T-helper 2 cell treated with Interferon-gamma antibody and Interleukin-4, amounts not matched to agents 100 ng/mL and 5 ng/mL, for 36 hours (primary cell): Measurements from ENCODE around the gene TTC22. TPM values are rescaled to one million over a fixed set of nuclear protein-coding genes. Genes with fewer than 3 reads are reported as not detected.

Experiments
- intact Hi-C: fragments of 100-400 bp; cut with micrococcal nuclease; formaldehyde crosslinking; loops from one replicate; pipeline ENCODE4 v1.15.1; 2023
- total RNA-seq: library from RNA; stranded (reverse); gene quantifications from 2 replicates; pipeline ENCODE4 v1.2.3, GENCODE V29; 2022

TTC22 gene
- 4.5 and 4.6 TPM in 2 replicates for total RNA-seq

DNA sequence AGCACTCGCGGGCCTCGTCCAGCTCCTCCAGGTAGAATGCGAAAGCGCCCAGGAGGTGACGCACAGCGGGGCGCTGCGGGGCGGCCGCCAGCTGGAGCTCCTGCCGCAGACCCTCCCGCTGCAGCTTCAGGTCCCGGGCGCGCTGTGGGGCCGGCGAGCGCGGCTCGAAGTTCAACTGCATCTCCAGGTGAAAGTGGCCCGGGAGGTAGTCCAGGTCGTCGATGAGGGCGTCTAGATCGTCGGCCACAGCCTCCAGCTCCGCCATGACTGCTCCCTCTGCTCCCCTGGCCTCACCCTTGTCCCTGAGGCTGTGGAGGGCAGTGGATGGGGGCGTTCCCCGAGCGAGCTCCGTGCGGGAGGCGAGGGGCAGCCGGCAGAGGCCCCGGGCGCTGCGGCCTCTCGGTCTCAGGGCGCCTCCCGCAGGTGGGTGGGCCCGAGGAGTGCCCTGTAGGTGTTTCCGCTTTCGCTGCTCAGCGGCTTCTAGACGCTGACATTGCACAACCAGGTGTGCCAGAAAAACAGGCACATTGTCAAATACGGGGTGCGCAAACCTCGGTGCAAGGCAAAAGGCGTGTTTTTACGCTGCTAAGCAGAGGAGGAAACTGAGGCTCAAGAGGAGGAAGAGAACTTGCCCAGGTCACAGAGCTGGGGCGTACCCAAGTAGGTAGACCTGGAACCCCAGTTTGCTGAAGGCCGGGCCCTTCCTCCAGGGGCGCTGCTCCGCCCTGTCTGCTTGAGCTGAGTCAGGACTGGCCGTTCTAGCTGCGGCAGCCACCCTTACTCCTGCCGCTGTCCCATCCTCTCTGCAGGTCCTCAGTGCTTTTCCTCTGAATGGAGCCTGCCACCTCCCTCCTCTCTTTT is at the start of gene TTC22:
Gene TTC22, minus strand, starts transcription at position 425 of the 861 bp plus-strand sequence. Its CDS starts 160 bp downstream, at position 265.
- intact Hi-C loops: loop anchor here (1.0 to 10.0 kb wide), 5 partner anchors 37 to 746 kb away; partner anchors contain the start of genes DHCR24, PARS2, SSBP3 and TCEANC2

DNA sequence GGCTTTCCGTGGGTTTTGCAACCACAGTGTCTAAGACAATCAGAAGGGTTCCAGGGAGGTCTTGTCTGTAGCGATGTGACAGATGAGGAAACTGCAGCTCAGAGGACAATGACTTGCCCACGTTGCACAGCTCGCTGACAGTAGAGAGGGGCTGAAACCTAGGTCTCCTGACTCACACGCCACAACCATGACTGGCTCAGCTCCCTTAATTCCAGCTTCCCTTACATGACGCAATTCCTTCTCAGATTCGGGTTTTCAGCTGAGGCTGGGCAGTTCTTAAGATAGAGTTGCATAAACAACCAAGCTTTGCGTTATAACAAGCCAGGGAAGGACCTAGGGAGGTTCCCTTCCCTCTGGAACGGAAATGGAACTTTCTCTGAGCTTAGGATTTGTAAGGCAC is 49.6 kb upstream of the TTC22 start:
- intact Hi-C loops: no loop called here

DNA sequence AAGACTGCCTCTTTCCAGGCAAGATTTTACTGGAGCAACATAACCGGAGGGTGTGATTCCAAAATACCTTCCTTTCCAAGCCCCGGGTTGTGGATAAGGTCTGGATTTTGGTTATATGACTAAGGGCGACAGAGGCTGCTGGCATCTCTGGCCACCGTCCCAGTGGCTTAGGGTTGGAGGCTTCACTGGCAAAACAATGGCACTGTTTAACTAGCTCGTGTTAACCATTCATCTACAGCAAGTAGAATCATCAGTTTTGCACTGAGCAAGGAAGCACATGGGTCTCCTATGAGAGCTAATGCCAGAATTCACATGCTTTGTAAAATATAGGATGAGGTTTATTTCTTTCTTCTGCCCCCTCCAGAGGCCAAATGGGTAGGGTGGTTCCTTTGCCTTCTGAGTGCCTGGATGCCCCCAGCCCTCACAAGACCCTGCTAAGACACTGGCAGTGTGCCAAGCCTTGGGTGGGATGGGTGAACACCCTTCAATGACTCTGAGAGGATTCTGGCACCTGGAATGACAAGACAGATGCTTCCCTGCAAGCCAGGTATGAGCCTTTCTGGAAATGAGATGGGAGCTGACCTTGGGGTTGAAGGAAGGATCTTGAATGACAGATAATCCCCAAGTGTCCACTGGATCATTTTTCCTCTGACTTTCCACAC is 49.1 kb upstream of the TTC22 start:
- intact Hi-C loops: no loop called here

GRCh38 chr1:54849219-54850068 is 48.3 kb upstream of the TTC22 start:
- intact Hi-C loops: no loop called here

- intact Hi-C loops: no loop called here
Observed at GRCh38 chr1:54848134-54848948, 47.2 kb upstream of the TTC22 start.

DNA sequence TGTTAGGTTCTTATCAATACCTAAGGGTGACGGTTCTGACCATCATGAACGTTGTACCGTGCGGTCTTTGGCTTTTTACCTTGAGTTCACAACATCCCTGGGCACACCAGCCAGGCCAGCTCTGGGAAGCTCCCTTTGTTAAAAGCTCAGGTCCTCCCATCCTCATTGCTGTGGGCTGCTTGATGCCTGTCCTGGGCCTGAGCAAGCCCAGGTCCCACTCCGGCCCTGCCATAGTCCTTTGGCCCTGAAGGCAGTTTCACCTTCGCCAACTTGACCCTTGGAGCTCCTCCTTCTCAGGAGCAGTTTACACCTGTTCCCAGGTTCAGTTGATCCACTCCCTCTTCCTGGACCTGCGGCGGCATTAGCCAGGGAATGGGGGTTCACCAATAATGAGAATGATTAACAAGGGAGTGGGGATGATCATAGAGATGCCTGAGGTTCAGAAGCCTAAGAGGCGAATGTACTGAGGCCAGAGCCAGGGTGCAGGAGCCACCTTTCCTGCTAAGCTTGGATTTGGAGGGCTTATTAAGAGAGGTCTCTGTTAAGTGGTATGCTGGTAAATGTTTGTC is 45.7 kb upstream of the TTC22 start:
- intact Hi-C loops: no loop called here

- intact Hi-C loops: no loop called here
Observed at GRCh38 chr1:54846301-54846700, 45.2 kb upstream of the TTC22 start.

- intact Hi-C loops: no loop called here
Observed at GRCh38 chr1:54845772-54846171, 44.6 kb upstream of the TTC22 start.

DNA sequence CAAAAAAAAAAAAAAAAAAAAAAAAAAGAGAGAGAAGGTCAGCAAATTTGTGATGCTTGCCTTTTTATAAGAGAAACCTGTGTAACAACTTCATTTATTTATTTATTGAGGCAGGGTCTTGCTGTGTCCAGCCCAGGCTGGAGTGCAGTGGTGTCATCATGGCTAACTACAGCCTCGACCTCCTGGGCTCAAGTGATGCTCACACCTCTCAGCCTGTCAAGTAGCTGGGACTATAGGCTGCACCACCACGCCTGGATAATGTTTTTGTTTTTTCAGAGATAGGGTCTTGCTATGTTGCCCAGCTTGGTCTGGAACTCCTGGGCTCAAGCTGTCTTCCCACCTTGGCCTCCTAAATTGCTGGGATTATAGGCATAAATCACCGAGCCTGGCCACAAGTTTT is 43.4 kb upstream of the TTC22 start:
- intact Hi-C loops: no loop called here

GRCh38 chr1:54843449-54843848 is 42.3 kb upstream of the TTC22 start:
- intact Hi-C loops: no loop called here

DNA sequence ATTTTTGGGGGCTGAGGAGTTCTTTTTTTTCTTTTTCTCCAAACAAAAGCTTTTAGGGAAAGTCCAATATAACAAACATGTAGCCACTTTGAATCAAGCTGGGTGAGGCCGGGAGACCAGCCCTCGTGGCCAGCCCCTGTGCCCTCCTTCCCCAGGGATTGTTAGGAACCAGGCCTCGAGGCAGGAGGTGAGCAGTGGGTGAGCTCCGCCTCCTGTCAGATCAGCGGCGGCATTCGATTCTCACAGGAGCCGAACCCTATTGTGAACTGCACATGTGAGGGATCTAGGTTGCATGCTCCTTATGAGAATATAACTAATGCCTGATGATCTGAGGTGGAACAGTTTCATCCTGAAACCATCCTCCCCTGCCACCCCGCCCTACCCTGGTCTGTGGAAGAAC is 41.8 kb upstream of the TTC22 start:
- intact Hi-C loops: no loop called here

DNA sequence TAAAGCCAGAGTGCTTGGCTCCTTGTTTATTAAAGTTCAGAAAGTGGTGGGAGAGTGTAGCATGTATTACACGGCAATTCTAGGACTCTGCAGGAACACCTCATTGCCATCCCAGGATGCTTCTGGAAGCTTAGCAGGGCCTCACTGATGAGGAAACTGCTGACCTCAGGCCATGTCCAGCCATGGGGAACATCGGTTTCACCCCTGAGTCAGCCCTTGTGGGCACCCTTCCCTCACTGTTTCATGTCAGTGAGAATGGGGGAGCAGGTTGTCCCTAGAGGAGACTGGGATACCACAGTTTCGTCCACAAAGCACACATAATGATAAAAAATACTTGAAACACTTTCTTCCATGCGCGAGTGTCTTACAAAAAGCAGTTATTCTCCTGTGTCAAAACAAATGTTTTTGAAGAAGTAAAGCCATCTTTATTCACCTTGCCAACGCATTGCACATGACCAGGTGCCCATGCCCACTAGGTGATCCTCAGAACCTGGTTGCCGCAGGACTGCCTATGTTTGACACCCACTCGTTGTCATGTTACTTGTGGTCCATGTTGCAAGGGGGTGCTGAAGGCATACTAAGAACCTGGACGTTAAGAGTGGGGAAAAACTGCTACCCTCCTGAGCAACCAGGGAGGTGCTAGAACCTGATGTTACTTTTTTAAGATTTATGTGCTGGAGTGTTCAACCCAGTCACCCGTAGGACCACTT is 41.2 kb upstream of the TTC22 start:
- intact Hi-C loops: no loop called here

DNA sequence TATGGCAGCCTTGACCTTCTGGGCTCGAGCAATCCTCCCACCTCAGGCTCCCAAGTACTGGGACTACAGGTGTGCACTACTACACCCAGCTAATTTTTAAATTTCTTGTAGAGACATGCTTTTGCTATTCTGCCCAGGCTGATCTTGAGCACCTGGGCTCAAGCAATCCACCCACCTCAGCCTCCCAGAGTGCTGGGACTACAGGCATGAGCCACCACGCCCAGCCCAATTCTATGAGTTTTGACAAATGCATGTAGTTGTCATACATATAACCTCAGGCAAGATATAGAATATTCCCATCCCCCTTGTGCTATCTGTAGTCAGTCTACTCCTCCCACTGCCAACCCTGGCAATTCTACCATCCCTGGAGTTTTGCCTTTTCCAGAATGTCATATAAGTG is 38.7 kb upstream of the TTC22 start:
- intact Hi-C loops: no loop called here

DNA sequence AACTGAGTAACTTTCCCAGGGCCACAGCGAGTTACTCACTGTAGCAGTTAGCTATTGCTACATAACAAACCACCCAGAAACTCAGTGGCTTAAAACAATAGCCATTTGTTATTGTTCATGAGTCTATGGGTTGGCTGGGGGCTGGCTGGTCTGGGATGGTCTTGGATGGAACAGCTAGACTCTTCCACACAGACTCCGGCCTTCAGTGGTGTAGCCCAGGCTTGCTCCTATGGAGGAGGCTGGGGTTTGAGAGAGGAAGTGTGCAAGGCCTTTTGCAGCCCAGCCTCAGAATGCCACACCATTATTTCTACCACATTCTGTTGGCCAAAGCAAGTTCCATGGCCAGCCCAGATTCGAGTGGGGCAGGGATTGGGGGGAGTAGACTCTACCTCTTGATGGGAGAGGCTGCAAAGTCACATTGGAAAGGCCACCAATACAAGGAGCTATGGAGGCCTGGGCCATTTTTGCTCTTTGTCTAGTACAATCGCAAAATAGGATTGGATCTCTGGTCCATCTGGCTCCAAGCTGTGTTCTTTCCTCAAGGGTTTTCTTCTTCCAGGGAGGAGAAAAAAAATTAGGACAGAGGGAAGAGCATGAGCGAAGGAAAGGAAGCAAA is 37.5 kb upstream of the TTC22 start:
- intact Hi-C loops: no loop called here

DNA sequence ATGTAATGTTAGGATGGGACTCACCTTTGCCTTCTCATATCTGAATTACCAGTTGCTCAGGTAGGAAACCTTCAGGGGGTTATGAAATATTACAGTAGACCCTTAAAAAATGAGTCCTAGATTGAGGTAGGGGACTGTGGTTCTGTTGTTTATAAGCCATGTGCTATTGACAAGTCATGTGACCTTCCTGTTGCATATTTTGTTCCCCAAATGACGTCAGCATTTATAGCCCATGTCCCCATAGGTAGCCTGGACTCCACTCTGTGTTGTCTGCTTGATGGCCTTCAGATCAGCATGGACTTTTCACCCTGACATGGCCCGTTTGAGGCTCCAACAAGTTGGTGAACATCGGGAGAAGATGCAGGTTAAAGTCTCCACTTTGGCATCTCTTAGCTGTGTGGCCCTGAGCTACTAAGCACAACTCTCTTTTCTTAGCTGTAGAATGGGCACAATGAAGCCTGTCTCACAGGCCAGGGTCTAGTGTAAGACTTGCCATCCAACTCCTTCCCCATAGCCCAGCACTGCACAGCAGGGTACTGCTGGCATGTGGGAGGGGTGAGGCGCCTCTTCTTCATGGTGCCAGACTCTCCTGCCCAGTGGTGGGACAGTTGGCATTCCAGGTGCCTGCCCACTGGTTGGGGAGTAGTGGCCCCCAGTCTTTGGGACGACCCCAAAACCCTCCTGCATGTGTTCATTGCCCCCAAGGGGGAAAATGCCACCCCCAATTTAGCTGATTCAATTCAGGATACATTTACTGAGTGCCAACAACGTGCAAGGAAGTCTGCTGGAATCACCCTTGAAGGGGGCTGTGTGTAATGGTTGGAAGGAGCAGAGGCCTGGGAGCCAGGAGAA is 36.1 kb upstream of the TTC22 start:
- intact Hi-C loops: no loop called here

DNA sequence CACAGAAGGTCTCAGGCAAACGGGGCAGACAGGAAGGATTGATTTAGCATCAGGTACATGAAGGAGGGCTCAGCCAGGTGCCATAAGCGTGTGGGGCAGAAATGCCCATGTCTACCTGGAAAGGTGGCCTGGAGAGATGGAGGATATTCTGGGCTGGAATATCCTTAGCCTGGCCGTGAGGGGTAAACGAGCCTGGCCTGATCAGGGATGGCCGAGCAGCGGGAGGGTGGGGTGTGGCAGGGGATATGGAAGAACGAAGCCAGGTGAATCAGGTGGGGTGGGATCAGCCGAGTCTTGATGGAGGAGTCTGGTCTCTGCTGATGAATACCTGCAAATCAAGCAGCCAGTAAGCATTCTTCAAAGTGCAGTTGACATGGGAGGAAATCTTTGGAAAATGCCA is 35.5 kb upstream of the TTC22 start:
- intact Hi-C loops: no loop called here

- intact Hi-C loops: no loop called here
Observed at GRCh38 chr1:54835970-54836369, 34.8 kb upstream of the TTC22 start.

DNA sequence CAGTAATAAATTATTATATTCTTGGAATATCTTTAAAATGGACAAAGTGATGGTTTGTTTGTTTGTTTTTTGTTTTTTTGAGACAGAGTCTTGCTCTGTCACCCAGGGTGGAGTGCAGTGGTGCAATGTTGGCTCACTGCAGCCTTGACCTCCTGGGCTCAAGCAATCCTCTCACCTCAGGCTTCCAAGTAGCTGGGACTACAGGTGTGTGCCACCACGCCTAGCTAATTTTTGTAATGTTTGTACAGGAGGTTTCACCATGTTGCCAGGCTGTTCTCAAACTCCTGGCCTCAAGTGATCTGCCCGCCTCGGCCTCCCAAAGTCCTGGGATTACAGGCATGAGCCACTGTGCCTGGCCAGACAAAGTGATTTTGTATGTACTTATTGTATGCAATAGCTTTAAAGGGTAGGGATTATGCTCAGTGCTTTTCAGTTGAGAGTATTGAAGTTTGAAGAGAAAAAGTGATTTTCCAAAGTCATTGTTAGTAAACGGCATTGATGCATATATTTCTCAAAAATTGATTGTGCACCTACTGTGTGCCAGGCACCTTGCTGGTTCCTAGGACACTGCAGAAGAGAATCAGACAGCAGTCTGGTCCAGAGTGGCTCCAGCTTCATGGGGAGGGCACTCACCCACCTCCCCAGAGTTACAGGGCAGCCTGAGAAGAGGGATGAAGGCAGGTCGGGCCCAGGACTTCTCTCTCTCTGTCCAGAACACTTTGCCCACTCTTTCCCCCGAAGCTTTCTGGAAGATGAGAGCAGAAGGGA is 34.2 kb upstream of the TTC22 start:
- intact Hi-C loops: no loop called here
